GM12878 (cell line): ENCODE data around the gene METTL15. TPM values are rescaled to one million over a fixed set of nuclear protein-coding genes. Genes with fewer than 3 reads are reported as not detected.

Experiments used
- ATAC-seq: fragments of 200-7000 bp; cut with Tn5 transposase; 3 replicates; pipeline ENCODE4 v1.9.1; 2020; ENCODE audit warnings: mild to moderate bottlenecking, moderate library complexity
- BruUV-seq: library from RNA; stranded (reverse); fragments of 400-500 nt; replicated peaks from 2 replicates; lab custom pipeline; 2021; lab: Mats Ljungman, UMichigan
- CTCF ChIA-PET: fragments of 300-600 bp; sonication (Branson Sonifier 250); formaldehyde crosslinking; extraction: SDS; loops from one replicate; lab custom pipeline; 2021; ENCODE audit warnings: inconsistent platforms; lab: Yijun Ruan, JAX
- POLR2A ChIA-PET: fragments of 350-600 bp; formaldehyde crosslinking; extraction: SDS; loops from one replicate; lab custom pipeline; 2021; ENCODE audit warnings: inconsistent platforms; lab: Charles Lee
- RAD21 ChIA-PET: fragments of 300-600 bp; sonication (Branson Sonifier 250); formaldehyde crosslinking; loops from one replicate; lab custom pipeline; 2023; ENCODE audit warnings: antibody characterized with exemption; ENCODE audit not compliant: unreplicated experiment; lab: Charles Lee
- SMC1A ChIA-PET: fragments of 300-600 bp; sonication (Branson Sonifier 250); formaldehyde crosslinking; loops from one replicate; lab custom pipeline; 2023; ENCODE audit not compliant: unreplicated experiment, uncharacterized antibody; lab: Charles Lee
- DNase-seq: peaks from one replicate; pipeline ENCODE4 v3.0.0-alpha.2; 2011; ENCODE audit warnings: low read depth, low spot score
- FAIRE-seq: peaks from 3 replicates; lab custom pipeline; 2011; peaks lifted over from hg19 to GRCh38; lab: Jason Lieb, UNC
- H2AFZ ChIP-seq: 2 replicates; pipeline ENCODE4 v1.6.0; 2011; ENCODE audit warnings: low read depth, low read length, control low read depth; ENCODE audit not compliant: control insufficient read depth
- H3K27ac ChIP-seq: 2 replicates; pipeline ENCODE4 v1.5.1; 2011; ENCODE audit warnings: control low read depth; ENCODE audit not compliant: control insufficient read depth, insufficient read depth
- H3K27me3 ChIP-seq, 2 experiments: replicated peaks in 1 of 2; 2 replicates each; pipeline versions ENCODE4 v1.6.0 to v1.6.1; 2011; ENCODE audit warnings: low read length in 1 of 2; ENCODE audit not compliant: control insufficient read depth in 2 of 2, insufficient read depth in 2 of 2
- H3K36me3 ChIP-seq, 2 experiments: 2 replicates each; pipeline ENCODE4 v1.5.1; 2011; ENCODE audit warnings: low read length in 1 of 2; ENCODE audit not compliant: control insufficient read depth in 2 of 2, insufficient read depth in 2 of 2
- H3K4me1 ChIP-seq: 2 replicates; pipeline ENCODE4 v1.6.1; 2011; ENCODE audit warnings: mild to moderate bottlenecking, low read length, moderate library complexity, mixed read lengths; ENCODE audit not compliant: control insufficient read depth, insufficient read depth
- H3K4me2 ChIP-seq: 2 replicates; pipeline ENCODE4 v1.6.0; 2011; ENCODE audit warnings: control low read depth; ENCODE audit not compliant: control insufficient read depth, insufficient read depth
- H3K4me3 ChIP-seq: fragments of 200-600 bp; sonication (generic); 2 replicates; pipeline ENCODE4 v1.5.1; 2016
- H3K79me2 ChIP-seq: 2 replicates; pipeline ENCODE4 v1.6.0; 2011; ENCODE audit warnings: low read length; ENCODE audit not compliant: control insufficient read depth, insufficient read depth
- H3K9ac ChIP-seq: 2 replicates; pipeline ENCODE4 v1.8.0; 2011; ENCODE audit warnings: low read length, control low read depth, mixed read lengths; ENCODE audit not compliant: control insufficient read depth, insufficient read depth
- H3K9me3 ChIP-seq: replicated peaks from 3 replicates; pipeline ENCODE4 v1.5.1; 2011; ENCODE audit warnings: mild to moderate bottlenecking, low read length; ENCODE audit not compliant: control insufficient read depth, insufficient read depth
- H4K20me1 ChIP-seq: 2 replicates; pipeline ENCODE4 v1.6.0; 2011; ENCODE audit not compliant: control insufficient read depth, insufficient read depth
- CBX5 ChIP-seq: sonication (generic); IDR thresholded peaks from 2 replicates; pipeline ENCODE4 v1.6.1; 2016; ENCODE audit warnings: low read depth, moderate library complexity, mild to moderate bottlenecking, inconsistent platforms
- DPF2 ChIP-seq: fragments of 450-650 bp; IDR thresholded peaks from 2 replicates; pipeline ENCODE4 v1.6.1; 2017; ENCODE audit warnings: mild to moderate bottlenecking
- EZH2 ChIP-seq: IDR thresholded peaks from 2 replicates; pipeline ENCODE4 v1.6.1; 2012; ENCODE audit warnings: low read depth, mild to moderate bottlenecking, control low read depth, inconsistent platforms, low read length, borderline replicate concordance; ENCODE audit not compliant: control insufficient read depth
- GABPA ChIP-seq: IDR thresholded peaks from 2 replicates; pipeline ENCODE4 v1.6.1; 2014; ENCODE audit warnings: antibody characterized with exemption, low read depth, mild to moderate bottlenecking, inconsistent platforms
- HDAC2 ChIP-seq: fragments of 200-600 bp; sonication (generic); IDR thresholded peaks from 2 replicates; pipeline ENCODE4 v1.6.1; 2017
- HDAC6 ChIP-seq: fragments of 200-600 bp; sonication (generic); IDR thresholded peaks from one replicate; pipeline ENCODE4 v1.8.0; 2017; ENCODE audit warnings: antibody characterized with exemption; ENCODE audit not compliant: unreplicated experiment
- TCF12 ChIP-seq: IDR thresholded peaks from 2 replicates; pipeline ENCODE4 v1.6.1; 2011; ENCODE audit warnings: low read depth, mild to moderate bottlenecking, low read length
- ZNF384 ChIP-seq: IDR thresholded peaks from 2 replicates; pipeline ENCODE4 v1.6.1; 2012; ENCODE audit warnings: low read depth, mild to moderate bottlenecking, low read length, improper control_type of control experiment, borderline replicate concordance
- WGBS: methylation state at CpG from one replicate; pipeline ENCODE4 v1.1.6; 2016; ENCODE audit warnings: low lambda C conversion rate; ENCODE audit not compliant: insufficient replicate concordance, insufficient coverage; ENCODE audit errors: missing lambda C conversion rate; 5-methylcytosine and 5-hydroxymethylcytosine counted together
- in situ Hi-C: fragments of 300-500 bp; cut with MboI; formaldehyde crosslinking; loops from 9 replicates; pipeline ENCODE4 v1.14.3; 2018; ENCODE audit warnings: mixed read lengths
- intact Hi-C: fragments of 100-400 bp; cut with micrococcal nuclease; formaldehyde crosslinking; loops from one replicate; pipeline ENCODE4 v1.14.2; 2022; ENCODE audit not compliant: unreplicated experiment
- polyA plus RNA-seq, 11 experiments: library from polyadenylated mRNA; depleted of rRNA in 4 of 11; unstranded in 6 of 11; stranded (reverse) in 5 of 11; fragments of >200 nt; fragmentation: Nextera tagmentation in 4 of 11; fragmentation: Illumina TruSeq in 1 of 11; extraction: Ambion mirVana in 4 of 11; extraction: Trizol in 1 of 11; gene quantifications; 1 replicate in 1 of 11; 2 replicates in 10 of 11; pipeline versions ENCODE4 v1.2.1 to v1.2.3, GENCODE V29; 2011 to 2016; ENCODE audit warnings: inconsistent platforms in 2 of 11, missing spikeins in 2 of 11, low read depth in 1 of 11
- total RNA-seq, 4 experiments: library from RNA; depleted of rRNA in 3 of 4; stranded (reverse); fragments of >200 nt in 3 of 4; fragmentation: Illumina TruSeq in 1 of 4; extraction: Trizol in 1 of 4; gene quantifications; 2 replicates each; pipeline versions ENCODE4 v1.2.1 to v1.2.3, GENCODE V29; 2013 to 2021
- TF ChIP-seq, protein P1 (sequence below): fragments of 450-650 bp; IDR thresholded peaks from 2 replicates; pipeline ENCODE4 v1.6.1; 2016; ENCODE audit warnings: mild to moderate bottlenecking
- TF ChIP-seq, protein P2 (sequence below): fragments of 450-650 bp; IDR thresholded peaks from 2 replicates; pipeline ENCODE4 v1.6.1; 2016; ENCODE audit warnings: mild to moderate bottlenecking
- TF ChIP-seq, protein P3 (sequence below): fragments of 450-650 bp; IDR thresholded peaks from 2 replicates; pipeline ENCODE4 v1.6.1; 2017; ENCODE audit warnings: mild to moderate bottlenecking, moderate library complexity

METTL15 gene
- total and polyA plus RNA-seq, 10 of the 15 experiments (the other 5 are each of a cell fraction or from before 2014, with no cell fraction given) = 7.9 to 16.9 (median 14.4) TPM

DNA sequence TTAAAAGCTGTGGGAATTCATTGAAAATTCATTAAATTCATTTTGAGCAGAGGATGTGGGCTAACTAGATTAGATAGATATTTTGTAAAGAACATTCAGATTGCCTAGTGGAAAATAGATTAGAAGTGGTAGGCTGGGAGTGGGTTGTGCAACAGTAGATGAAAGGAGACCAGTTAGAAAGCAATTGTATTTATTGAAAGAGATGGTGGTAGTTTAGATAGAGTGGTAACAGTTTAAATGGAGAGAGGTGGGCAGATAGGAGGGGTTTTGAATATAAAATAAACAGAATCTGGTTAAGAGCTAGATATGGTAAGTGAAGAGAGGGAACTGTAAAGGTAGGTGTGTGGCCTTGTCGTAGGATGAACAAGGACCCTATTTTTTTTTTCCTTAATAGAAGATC, 34.5 kb downstream of the METTL15 start:
- no peaks in the 10 kb centered on the region for H3K79me2 ChIP-seq
- no peak overlapping the region for H3K4me2 ChIP-seq
- 100% methylated on average over 1 of the region's 1 CpG for WGBS
- no peak overlapping the region for H3K27ac ChIP-seq
- H3K4me3 ChIP-seq = no peak overlapping the region
- no peak overlapping the region for H2AFZ ChIP-seq
- TF ChIP-seq, protein P1, sequence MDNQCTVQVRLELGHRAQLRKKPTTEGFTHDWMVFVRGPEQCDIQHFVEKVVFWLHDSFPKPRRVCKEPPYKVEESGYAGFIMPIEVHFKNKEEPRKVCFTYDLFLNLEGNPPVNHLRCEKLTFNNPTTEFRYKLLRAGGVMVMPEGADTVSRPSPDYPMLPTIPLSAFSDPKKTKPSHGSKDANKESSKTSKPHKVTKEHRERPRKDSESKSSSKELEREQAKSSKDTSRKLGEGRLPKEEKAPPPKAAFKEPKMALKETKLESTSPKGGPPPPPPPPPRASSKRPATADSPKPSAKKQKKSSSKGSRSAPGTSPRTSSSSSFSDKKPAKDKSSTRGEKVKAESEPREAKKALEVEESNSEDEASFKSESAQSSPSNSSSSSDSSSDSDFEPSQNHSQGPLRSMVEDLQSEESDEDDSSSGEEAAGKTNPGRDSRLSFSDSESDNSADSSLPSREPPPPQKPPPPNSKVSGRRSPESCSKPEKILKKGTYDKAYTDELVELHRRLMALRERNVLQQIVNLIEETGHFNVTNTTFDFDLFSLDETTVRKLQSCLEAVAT = no peak
- TF ChIP-seq HDAC2 (no peak), EZH2 (no peak), HDAC6 (no peak), CBX5 (no peak), GABPA (no peak), DPF2 (no peak), TCF12 (no peak), ZNF384 (no peak)
- TF ChIP-seq, protein P2, sequence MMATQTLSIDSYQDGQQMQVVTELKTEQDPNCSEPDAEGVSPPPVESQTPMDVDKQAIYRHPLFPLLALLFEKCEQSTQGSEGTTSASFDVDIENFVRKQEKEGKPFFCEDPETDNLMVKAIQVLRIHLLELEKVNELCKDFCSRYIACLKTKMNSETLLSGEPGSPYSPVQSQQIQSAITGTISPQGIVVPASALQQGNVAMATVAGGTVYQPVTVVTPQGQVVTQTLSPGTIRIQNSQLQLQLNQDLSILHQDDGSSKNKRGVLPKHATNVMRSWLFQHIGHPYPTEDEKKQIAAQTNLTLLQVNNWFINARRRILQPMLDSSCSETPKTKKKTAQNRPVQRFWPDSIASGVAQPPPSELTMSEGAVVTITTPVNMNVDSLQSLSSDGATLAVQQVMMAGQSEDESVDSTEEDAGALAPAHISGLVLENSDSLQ = no peak
- TF ChIP-seq, protein P3, sequence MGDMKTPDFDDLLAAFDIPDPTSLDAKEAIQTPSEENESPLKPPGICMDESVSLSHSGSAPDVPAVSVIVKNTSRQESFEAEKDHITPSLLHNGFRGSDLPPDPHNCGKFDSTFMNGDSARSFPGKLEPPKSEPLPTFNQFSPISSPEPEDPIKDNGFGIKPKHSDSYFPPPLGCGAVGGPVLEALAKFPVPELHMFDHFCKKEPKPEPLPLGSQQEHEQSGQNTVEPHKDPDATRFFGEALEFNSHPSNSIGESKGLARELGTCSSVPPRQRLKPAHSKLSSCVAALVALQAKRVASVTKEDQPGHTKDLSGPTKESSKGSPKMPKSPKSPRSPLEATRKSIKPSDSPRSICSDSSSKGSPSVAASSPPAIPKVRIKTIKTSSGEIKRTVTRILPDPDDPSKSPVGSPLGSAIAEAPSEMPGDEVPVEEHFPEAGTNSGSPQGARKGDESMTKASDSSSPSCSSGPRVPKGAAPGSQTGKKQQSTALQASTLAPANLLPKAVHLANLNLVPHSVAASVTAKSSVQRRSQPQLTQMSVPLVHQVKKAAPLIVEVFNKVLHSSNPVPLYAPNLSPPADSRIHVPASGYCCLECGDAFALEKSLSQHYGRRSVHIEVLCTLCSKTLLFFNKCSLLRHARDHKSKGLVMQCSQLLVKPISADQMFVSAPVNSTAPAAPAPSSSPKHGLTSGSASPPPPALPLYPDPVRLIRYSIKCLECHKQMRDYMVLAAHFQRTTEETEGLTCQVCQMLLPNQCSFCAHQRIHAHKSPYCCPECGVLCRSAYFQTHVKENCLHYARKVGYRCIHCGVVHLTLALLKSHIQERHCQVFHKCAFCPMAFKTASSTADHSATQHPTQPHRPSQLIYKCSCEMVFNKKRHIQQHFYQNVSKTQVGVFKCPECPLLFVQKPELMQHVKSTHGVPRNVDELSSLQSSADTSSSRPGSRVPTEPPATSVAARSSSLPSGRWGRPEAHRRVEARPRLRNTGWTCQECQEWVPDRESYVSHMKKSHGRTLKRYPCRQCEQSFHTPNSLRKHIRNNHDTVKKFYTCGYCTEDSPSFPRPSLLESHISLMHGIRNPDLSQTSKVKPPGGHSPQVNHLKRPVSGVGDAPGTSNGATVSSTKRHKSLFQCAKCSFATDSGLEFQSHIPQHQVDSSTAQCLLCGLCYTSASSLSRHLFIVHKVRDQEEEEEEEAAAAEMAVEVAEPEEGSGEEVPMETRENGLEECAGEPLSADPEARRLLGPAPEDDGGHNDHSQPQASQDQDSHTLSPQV = no peak
- FAIRE-seq (no peak), ATAC-seq (no peak), DNase-seq (no peak)
- in situ Hi-C loops (no loop called here), intact Hi-C loops (no loop called here)
- no TSS peak for BruUV-seq
- H3K36me3 ChIP-seq = no peaks in the 10 kb centered on the region
- H3K4me1 ChIP-seq = no peaks in the 10 kb centered on the region
- H3K9ac ChIP-seq = no peak overlapping the region
- ChIA-PET CTCF (no interaction called here), RAD21 (no interaction called here), POLR2A (interaction anchor here (1.2 kb wide), 1 partner anchor 12 kb away, joined by 3 read pairs; no protein-coding TSS in a partner anchor), SMC1A (no interaction called here)
- H3K27me3 ChIP-seq = no peaks in the 10 kb centered on the region
- H4K20me1 ChIP-seq = no peaks in the 10 kb centered on the region
- peaks cover 17% of the 10 kb centered on the region for H3K9me3 ChIP-seq
